Activated effector memory CD4-positive, alpha-beta T cell treated with Interleukin-2 at 50 U/mL for 16 hours (primary cell): ENCODE measurements around the gene SH3D21.

ENCODE experiments used
- DNase-seq: peaks from one replicate; pipeline ENCODE4 v3.0.0-alpha.2; 2020

SH3D21 gene

DNA sequence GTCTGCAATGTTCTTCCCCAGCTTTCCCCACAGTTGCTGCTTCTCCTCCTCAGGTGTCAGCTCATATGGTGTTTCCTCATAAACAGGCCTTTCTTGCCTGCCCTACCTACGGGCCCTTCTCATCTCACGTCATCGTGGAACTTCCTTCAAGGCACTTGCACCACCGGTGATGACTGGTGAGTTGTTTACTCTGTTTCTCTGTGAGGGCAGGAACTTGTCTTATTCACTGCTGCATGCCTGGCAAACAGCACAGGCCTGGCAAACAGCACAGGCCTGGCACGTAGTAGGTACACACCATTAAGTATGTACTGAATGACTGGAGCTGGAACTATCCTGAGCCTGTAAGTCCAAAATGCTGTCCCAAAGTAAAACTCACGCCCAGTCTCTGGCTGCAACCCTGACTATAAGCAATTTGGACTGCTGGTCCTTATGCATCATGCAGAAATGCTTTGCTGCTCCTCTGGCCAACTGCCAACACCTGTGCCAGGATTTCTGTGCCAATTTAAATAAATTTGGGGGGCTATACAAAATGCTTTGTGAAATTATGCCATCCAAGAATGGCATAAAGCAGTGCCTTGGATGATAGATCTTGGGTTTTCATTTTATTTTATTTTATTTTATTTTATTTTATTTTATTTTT, 53.9 kb downstream of the SH3D21 start:
- no peak for DNase-seq

DNA sequence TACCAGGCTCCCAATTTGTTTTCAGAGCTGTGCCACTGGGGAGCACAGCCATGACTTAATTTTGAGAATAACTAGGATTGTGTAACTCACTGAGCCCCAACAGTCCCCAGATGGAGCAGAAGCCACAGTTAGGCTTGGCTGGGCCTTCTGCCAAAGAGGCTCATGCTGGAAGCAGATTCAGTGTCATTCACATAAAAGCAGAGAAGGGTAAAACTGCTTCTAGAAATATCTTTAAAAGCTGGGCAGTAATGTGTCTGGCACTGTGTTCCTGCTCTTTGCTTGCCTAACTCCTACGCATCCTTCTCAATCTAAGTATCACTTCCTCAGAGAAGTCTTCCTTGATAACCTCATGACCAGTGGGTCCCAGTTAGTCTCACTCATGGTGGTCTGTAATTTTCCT, 59.2 kb downstream of the SH3D21 start:
- no peak for DNase-seq

DNA sequence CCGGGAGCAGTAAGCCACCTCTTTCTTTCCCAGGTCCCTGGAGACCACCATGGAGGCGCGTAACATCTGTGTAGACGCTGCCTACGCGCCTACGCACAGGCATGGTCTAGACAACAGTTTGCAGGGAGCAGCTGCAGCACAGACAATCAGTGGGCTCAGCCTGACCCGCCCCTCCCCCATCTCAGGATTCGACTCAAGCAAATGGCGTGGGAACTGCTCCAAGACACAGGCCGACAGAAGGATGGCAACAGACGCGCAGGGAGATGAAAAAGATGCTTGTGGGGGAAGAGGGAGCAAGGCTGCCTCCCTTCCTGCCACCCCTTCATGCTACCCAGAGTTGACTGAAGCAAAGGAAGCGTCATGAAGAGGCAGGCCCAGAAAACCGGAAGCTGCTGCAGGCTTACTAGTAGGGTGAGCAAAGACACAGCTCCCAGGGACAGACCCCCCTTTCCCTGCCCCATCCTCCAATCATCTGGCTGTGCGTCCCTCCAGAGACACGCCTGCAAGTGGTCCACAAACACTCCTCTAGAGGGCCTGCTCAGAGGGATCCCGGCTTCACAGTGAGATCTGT, 60.0 kb downstream of the SH3D21 start:
- peak; percentile 36 for DNase-seq

DNA sequence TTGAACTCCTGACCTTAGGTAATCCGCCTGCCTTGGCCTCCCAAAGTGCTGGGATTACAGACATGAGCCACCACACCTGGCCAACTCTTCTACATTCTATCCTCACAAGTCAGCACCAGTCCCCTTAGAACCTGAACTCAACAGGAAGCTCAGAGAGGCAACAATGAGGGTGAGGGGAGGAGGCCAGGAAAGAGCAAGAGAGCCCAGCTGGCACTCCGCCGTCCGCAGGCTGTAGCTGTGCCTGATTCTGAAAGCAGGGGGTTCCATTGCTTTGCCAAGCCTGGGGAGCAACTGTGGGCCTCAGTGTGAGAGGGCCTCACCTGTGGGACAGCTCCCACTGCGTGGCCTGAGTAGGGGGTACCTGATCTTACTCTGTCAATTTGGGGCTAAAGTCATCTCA, 60.9 kb downstream of the SH3D21 start:
- no peak for DNase-seq

DNA sequence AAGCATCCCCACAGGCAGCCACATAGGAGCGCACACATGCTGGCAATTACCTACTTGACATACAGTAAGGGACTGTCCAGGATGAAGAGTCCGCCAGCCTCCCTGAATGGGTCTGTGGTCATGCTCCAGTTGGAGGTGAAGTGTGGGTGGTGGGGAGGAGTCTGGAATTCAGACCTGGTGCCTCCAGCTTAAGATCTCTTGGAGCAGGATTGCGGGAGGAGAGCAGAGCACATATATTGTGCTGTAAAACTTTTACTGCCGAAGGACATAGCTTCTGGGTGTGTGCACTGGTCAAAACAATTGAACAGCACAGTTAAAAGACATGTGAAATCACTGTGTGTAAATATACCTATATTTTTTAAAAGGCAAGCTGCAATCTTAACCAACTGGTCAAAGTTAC, 61.6 kb downstream of the SH3D21 start:
- no peak for DNase-seq

DNA sequence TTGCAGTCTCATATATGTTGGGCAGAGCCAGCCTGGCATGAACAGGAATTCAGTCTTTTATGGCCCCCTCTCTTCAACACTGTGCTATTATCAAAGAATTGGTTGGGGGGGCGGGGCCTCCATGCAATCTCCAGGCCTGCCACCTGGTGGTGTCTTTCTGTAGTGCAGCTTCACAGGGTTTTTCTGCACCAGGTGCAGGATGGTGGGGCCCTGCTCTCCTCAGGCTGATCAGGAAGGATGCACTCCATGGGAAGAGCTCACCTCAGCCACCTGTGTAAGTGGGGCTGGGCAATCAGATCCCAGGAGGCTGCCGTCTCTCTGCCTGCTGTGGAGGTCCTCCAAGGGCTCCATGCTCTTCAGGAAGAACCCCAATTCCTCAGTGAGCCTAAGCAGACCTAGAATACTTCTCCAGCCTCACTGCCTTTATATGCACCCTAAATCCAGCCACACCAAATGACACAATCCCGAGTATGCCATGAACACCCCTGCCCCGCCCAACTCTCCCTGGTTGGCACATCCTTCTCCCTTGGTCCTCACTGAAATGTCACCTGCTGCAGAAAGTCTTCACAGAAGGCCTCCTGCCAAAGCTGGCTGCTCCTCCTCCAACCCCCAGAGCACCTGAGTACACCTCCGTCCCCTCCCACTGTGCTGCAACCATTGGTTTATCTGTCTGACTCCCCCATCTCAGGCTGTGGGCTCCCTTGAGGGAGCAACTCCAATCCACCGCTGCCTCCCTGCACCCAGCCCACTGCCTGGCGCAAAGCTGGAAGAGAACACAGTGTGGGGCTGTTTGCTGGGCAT, 63.1 kb downstream of the SH3D21 start:
- peak; percentile 71 for DNase-seq
